GM12801 (cell line): Measurements from ENCODE around the gene DLL4.

Experiments
- TF ChIP-seq, protein P1 (sequence below): IDR thresholded peaks from one replicate; pipeline ENCODE4 v1.5.1; 2011; ENCODE audit warnings: control low read depth; ENCODE audit not compliant: insufficient read length; ENCODE audit errors: extremely low read depth

The DLL4 gene

DNA sequence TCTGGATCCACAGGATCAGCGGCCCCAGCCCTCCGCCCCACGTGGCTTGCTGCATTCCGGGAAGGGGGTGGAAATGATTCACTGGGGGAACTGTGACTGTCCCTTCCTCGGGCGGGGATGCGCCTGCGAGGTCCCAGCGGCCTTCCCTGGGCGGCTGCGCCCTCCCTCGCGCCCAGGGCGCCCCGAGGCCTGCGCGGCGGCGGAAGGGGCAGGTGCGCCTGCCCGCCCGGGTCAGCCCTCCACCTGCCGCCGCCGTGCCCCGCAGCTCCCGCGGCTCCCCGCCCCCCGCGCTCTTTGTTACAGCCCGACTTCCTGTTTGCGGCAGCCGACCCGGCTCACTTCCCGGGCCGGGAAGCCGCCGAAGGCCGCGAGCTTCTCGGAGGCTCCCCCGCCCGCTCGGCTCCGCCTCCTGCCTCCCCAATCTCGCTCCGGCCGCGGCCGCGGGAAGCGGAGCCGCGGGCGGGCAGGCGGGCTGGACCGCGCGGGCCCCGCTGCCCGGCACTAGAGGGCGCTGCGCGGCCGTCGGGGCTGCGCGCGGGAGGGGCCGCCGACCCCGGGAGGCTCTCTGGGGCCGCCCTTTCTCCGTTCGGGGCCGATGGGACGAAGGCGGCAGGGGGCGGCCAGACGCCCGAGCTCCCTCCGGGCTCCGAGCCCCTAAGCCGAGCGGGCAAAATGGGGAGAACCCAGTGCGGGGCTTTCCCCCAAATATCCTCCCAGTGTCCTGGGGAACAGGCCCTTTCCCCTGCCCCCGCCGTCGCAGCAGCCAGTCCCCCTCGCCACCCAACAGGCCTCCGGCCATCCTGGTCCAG, 12.6 kb downstream of the DLL4 start:
- TF ChIP-seq, protein P1, sequence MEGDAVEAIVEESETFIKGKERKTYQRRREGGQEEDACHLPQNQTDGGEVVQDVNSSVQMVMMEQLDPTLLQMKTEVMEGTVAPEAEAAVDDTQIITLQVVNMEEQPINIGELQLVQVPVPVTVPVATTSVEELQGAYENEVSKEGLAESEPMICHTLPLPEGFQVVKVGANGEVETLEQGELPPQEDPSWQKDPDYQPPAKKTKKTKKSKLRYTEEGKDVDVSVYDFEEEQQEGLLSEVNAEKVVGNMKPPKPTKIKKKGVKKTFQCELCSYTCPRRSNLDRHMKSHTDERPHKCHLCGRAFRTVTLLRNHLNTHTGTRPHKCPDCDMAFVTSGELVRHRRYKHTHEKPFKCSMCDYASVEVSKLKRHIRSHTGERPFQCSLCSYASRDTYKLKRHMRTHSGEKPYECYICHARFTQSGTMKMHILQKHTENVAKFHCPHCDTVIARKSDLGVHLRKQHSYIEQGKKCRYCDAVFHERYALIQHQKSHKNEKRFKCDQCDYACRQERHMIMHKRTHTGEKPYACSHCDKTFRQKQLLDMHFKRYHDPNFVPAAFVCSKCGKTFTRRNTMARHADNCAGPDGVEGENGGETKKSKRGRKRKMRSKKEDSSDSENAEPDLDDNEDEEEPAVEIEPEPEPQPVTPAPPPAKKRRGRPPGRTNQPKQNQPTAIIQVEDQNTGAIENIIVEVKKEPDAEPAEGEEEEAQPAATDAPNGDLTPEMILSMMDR = no peak

DNA sequence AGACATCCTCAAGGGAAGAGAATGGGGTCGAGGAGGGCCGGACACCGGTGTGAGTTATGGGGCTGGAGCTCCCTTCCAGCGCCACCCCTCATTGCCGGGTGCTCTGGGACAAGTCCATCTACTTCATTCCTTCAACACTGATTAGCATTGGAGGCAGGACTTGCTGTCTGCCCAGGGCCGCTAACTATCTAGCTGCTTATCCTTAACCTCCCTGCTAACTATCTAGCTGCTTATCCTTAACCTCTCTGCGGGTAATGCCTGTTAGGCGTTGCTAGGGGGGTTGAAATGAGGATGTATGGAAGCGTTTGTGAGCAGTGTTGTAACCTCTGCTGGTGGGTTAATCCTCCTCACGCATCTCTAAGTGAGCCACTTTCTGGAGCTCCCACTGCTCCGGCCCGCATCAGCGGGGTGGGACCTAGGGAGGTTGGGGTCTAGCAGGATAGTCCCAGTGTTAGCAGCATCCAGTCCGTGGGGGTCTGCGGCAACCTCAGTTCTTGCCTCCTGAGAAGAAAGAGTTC, 13.3 kb downstream of the DLL4 start:
- TF ChIP-seq, protein P1 = no peak

DNA sequence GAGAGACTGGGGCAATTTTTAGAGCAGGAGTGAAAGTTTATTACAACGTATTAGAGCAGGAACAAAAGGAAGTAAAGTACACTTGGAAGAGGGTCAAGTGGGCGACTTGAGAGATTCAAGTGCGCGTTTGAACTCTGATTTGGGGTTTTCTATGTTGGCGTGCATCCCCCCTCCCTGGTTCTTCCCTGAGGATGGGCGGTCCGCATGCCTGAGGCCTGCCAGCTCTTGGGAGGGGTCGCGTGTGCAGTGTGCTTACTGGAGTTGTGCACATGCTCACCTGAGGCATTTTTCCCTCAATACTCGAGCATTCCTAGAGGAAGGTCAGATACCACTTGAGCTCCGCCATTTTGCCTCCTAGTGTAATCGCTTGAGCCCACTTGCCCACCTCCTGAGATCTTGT, 13.7 kb downstream of the DLL4 start:
- TF ChIP-seq, protein P1 = no peak

DNA sequence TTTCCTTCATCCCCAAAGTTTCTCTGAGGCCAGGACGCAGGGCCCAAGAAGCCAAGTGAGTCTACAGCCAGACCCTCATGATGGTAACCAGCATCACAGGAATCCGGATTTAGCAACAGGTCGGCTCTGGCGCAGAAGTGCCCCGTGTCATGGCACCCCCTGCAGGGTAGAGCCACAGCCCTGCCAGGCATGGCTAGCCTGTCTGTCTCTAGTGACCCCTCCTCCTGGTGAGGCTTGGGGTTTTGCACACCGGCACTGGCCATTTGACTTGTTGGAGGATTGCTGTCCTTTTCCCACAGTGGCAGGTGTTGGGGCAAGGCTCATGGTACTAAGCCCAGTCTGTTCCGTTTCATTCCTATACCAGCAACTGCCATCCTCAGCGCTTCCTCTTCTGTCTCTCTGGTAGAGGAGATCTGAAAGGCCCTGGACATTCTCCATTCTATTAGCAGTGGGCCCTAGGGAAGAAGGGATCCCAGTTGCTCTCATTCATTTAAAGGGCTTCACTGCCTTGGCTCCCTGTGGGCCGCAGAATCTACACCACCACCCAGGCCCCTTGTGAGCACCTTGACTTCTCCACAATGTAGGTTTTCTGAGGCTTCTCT, 14.7 kb downstream of the DLL4 start:
- TF ChIP-seq, protein P1 = no peak

DNA sequence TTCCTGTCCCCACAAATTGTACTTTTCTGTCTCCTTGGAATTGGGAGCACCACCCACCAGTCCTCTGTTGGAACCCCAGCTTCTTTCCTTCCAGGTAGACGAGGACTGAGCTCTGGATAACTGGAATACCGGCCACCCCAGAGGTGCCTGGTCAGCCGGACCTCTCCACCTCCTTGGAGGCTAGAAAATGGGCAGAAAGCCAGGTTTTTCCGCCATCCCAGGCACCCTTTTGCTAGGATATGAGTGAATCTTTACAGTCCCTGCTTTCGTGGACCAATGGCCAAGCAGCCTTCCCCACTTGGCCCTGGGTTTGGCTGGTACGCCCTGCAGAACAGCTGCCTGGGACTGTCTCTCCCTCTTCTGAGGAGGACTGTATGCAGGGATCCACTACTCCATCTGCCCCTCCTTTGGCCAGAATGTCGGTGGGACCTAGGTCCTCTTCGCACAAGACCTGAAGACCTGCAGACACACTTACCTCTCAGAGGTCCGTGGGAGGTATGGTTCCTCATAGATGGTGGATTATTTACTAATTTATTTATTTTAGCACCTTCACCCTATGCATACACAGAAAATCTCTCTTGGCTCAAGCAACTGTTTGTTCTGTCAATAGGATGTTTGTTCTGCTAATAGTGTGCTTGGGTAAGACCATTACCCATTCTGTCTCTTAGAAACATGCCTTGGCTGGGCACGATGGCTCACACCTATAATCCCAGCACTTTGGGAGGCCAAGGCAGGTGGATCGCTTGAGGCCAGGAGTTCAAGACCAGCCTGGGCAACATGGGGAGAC, 15.6 kb downstream of the DLL4 start:
- TF ChIP-seq, protein P1 = no peak

DNA sequence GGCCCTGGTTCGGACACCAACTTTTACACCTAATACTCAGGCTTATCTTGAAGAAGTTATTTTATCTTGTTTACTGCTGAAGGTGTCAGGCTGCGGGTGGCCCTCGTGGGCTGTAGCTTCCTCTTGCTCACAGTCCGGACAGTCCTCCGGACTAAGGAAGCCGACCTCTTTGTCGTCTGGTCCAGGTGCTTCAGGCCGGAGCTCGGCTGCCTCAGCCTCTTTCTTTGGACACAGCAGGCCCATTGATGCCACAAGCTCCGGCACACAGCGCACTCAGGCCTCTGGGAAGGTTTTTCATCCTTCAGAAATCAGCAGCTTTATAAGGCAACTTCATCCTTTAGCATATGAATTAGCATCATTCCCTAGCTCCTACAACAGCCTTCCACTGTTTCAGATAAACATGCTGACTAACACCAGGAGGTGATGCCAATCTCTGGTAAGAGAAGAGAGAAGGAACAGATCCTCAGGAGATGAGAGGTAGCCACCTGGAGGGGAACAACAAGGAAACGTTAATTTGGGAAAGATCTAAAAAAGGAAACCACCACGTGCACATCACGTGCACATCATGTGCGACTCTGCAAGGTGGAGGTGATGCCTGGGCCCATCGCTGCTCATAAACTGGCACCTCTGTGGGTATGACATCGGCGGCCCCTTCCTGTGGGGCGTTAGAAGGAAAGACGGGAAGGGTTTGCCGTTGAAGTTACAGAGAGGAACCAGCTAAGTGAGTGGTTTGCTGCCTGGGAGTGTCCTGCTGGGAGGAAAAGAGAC, 19.8 kb downstream of the DLL4 start:
- TF ChIP-seq, protein P1 = no peak
